ENCODE data around the gene ABCA7.

GRCh38 chr19:994516-994915 lies 45.4 kb upstream of the ABCA7 start:
- no peak for TF ChIP-seq POLR2AphosphoS5 (IDR thresholded peaks at IDR 0.05; ENCODE audit: low read depth, low read length)
- TF ChIP-seq POLR2A (IDR thresholded peaks at IDR 0.05; ENCODE audit: low read depth, low read length): no peak
- no peak for TF ChIP-seq TAF1 (IDR thresholded peaks at IDR 0.05; ENCODE audit: low read depth, low read length)
- no peak for TF ChIP-seq SPI1 (IDR thresholded peaks at IDR 0.05; ENCODE audit: low read depth, low read length)

Measured in GM12891 (cell line).